ENCODE data around the gene DIS3L2.

DNA sequence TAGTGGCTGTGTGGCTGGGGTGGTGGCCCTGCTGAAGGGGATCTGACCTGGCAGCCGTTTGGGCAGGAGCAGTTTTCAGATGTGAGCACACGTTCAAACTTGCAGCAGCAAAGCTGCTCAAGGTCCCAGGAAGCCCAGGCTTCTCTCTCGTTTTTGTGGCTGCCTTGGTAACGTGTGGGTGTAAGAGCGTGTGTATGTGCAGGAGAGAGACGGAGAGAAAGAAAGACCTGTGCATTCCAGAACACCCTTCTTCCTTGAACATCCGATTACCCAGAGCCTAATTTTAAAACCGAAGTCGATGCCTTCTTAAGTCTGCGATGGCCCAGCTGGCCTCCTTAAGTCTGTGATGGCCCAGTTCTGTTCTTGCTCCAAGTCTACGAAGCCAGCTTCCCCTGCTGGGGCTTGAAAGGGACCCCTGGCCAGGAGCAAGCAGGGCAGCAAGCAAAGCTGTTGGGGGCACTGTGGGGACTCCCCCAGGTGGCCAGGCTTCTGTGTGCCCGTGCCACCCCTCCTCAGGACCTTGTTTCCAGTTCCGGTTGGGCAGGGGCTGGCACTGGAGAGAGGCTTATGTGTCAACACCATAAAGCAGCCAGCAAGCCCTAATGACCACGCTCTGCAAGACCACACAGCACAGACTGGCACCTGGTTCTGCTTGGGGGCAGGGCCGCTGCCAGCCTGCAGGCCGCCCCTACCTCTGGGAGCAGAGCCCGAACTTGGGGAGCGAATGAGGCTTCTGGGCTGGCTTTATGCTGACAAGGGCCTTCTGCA is 361.2 kb downstream of the DIS3L2 start:
- TF ChIP-seq, protein P1, sequence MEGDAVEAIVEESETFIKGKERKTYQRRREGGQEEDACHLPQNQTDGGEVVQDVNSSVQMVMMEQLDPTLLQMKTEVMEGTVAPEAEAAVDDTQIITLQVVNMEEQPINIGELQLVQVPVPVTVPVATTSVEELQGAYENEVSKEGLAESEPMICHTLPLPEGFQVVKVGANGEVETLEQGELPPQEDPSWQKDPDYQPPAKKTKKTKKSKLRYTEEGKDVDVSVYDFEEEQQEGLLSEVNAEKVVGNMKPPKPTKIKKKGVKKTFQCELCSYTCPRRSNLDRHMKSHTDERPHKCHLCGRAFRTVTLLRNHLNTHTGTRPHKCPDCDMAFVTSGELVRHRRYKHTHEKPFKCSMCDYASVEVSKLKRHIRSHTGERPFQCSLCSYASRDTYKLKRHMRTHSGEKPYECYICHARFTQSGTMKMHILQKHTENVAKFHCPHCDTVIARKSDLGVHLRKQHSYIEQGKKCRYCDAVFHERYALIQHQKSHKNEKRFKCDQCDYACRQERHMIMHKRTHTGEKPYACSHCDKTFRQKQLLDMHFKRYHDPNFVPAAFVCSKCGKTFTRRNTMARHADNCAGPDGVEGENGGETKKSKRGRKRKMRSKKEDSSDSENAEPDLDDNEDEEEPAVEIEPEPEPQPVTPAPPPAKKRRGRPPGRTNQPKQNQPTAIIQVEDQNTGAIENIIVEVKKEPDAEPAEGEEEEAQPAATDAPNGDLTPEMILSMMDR (IDR thresholded peaks at IDR 0.05), result no peak
- no peak for TF ChIP-seq POLR2AphosphoS5 (IDR thresholded peaks at IDR 0.05)
- TF ChIP-seq POLR2A (IDR thresholded peaks at IDR 0.05; ENCODE audit: low read depth), result no peak
- no peak for TF ChIP-seq EP300 (IDR thresholded peaks at IDR 0.05)

All from esophagus muscularis mucosa (tissue), 4 donors.